Measurements from ENCODE around the gene ATP10B. TPM values are rescaled to one million over a fixed set of nuclear protein-coding genes. Genes with fewer than 3 reads are reported as not detected.

Gene ATP10B
- total RNA-seq, 5 donors from 2014 or later (not counting 1 experiment from before 2014, with no cell fraction given): 0.07 to 0.12 (median 0.09) TPM; not detected in 2

GRCh38 chr5:160674901-160675300, 177.1 kb downstream of the ATP10B start:
- H3K27me3 Mint-ChIP-seq: peaks cover 5 to 12% of the 10 kb centered on the region in 2 donors
- no peak overlapping the region for H3K27ac Mint-ChIP-seq
- ChIA-PET CTCF (no interaction called here), POLR2A (no interaction called here)
- Histone ChIP-seq H3K27ac (ENCODE audit: low read length) (no peak overlapping the region), H3K27me3 (replicated peaks in 1 of 2; ENCODE audit: control insufficient read depth in 2 of 2, extremely low read depth in 1 of 2, insufficient read depth in 2 of 2, low read length in 1 of 2) (no peaks in the 10 kb centered on the region), H3K4me3 (ENCODE audit: control insufficient read depth in 1 of 2, extremely low read depth in 1 of 2, low read length in 1 of 2) (no peak overlapping the region), H3K36me3 (ENCODE audit: control insufficient read depth in 2 of 2, extremely low read depth in 1 of 2, insufficient read depth in 1 of 2, low read length in 1 of 2) (no peaks in the 10 kb centered on the region), H3K4me1 (ENCODE audit: control insufficient read depth in 1 of 2, extremely low read depth in 1 of 2, insufficient read depth in 2 of 2, low read length in 2 of 2) (no peaks in the 10 kb centered on the region), H3K9me3 (no peaks in the 10 kb centered on the region)
- no peaks in the 10 kb centered on the region for H3K4me1 Mint-ChIP-seq
- H3K36me3 Mint-ChIP-seq: no peaks in the 10 kb centered on the region
- no peak overlapping the region for H3K4me3 Mint-ChIP-seq
- no peaks in the 10 kb centered on the region for H3K9me3 Mint-ChIP-seq
- no peak for ATAC-seq (replicated peaks in 1 of 4)
- DNase-seq: no peak
- WGBS (ENCODE audit: insufficient coverage): 35% methylated on average over 3 of the region's 3 CpGs

- ChIA-PET POLR2A (no interaction called here), CTCF (no interaction called here)
- 0% methylated on average over 1 of the region's 2 CpGs for WGBS (ENCODE audit: insufficient coverage)
- Mint-ChIP-seq H3K36me3 (no peaks in the 10 kb centered on the region), H3K27me3 (peaks cover 5 to 12% of the 10 kb centered on the region in 2 donors), H3K27ac (no peak overlapping the region), H3K4me3 (no peak overlapping the region), H3K4me1 (no peaks in the 10 kb centered on the region), H3K9me3 (no peaks in the 10 kb centered on the region)
- H3K4me1 ChIP-seq (ENCODE audit: control insufficient read depth in 1 of 2, extremely low read depth in 1 of 2, insufficient read depth in 2 of 2, low read length in 2 of 2): no peaks in the 10 kb centered on the region
- DNase-seq: no peak
- no peaks in the 10 kb centered on the region for H3K9me3 ChIP-seq
- H3K36me3 ChIP-seq (ENCODE audit: control insufficient read depth in 2 of 2, extremely low read depth in 1 of 2, insufficient read depth in 1 of 2, low read length in 1 of 2): no peaks in the 10 kb centered on the region
- no peak overlapping the region for H3K4me3 ChIP-seq (ENCODE audit: control insufficient read depth in 1 of 2, extremely low read depth in 1 of 2, low read length in 1 of 2)
- ATAC-seq (replicated peaks in 1 of 4): no peak
- no peak overlapping the region for H3K27ac ChIP-seq (ENCODE audit: low read length)
- H3K27me3 ChIP-seq (replicated peaks in 1 of 2; ENCODE audit: control insufficient read depth in 2 of 2, extremely low read depth in 1 of 2, insufficient read depth in 2 of 2, low read length in 1 of 2): no peaks in the 10 kb centered on the region
Measured at GRCh38 chr5:160672521-160672920, 179.5 kb downstream of the ATP10B start.

GRCh38 chr5:160668356-160668755, 183.7 kb downstream of the ATP10B start:
- H3K4me1 Mint-ChIP-seq: no peaks in the 10 kb centered on the region

GRCh38 chr5:160667160-160667559, 184.9 kb downstream of the ATP10B start:
- Mint-ChIP-seq H3K36me3 (no peaks in the 10 kb centered on the region), H3K27ac (no peak overlapping the region), H3K4me3 (no peak overlapping the region), H3K27me3 (peaks cover 0 to 5% of the 10 kb centered on the region in 2 donors), H3K9me3 (no peaks in the 10 kb centered on the region), H3K4me1 (no peaks in the 10 kb centered on the region)
- DNase-seq (no peak), ATAC-seq (replicated peaks in 1 of 4) (no peak)
- H3K9me3 ChIP-seq: no peaks in the 10 kb centered on the region
- H3K27ac ChIP-seq (ENCODE audit: low read length): no peak overlapping the region
- no peak overlapping the region for H3K4me3 ChIP-seq (ENCODE audit: control insufficient read depth in 1 of 2, extremely low read depth in 1 of 2, low read length in 1 of 2)
- H3K36me3 ChIP-seq (ENCODE audit: control insufficient read depth in 2 of 2, extremely low read depth in 1 of 2, insufficient read depth in 1 of 2, low read length in 1 of 2): no peaks in the 10 kb centered on the region
- no peaks in the 10 kb centered on the region for H3K27me3 ChIP-seq (replicated peaks in 1 of 2; ENCODE audit: control insufficient read depth in 2 of 2, extremely low read depth in 1 of 2, insufficient read depth in 2 of 2, low read length in 1 of 2)
- H3K4me1 ChIP-seq (ENCODE audit: control insufficient read depth in 1 of 2, extremely low read depth in 1 of 2, insufficient read depth in 2 of 2, low read length in 2 of 2): no peaks in the 10 kb centered on the region
- CTCF ChIA-PET: no interaction called here
- WGBS (ENCODE audit: insufficient coverage): 100% methylated on average over 2 of the region's 5 CpGs
- POLR2A ChIA-PET: interaction anchor here in 1 of 2 donors (0.6 kb wide), 1 partner anchor 60 kb away, joined by 4 read pairs; no protein-coding TSS in a partner anchor

More at GRCh38 chr5:160668356-160668755, 183.7 kb downstream of the ATP10B start:
- H3K4me3 Mint-ChIP-seq: no peak overlapping the region
- ATAC-seq (replicated peaks in 1 of 4) (no peak), DNase-seq (no peak)
- H3K27me3 ChIP-seq (replicated peaks in 1 of 2; ENCODE audit: control insufficient read depth in 2 of 2, extremely low read depth in 1 of 2, insufficient read depth in 2 of 2, low read length in 1 of 2): no peaks in the 10 kb centered on the region
- POLR2A ChIA-PET: no interaction called here
- peaks cover 0 to 5% of the 10 kb centered on the region in 2 donors for H3K27me3 Mint-ChIP-seq
- no peaks in the 10 kb centered on the region for H3K36me3 Mint-ChIP-seq
- CTCF ChIA-PET: no interaction called here
- no peak overlapping the region for H3K27ac ChIP-seq (ENCODE audit: low read length)
- H3K4me3 ChIP-seq (ENCODE audit: control insufficient read depth in 1 of 2, extremely low read depth in 1 of 2, low read length in 1 of 2): no peak overlapping the region
- no peaks in the 10 kb centered on the region for H3K4me1 ChIP-seq (ENCODE audit: control insufficient read depth in 1 of 2, extremely low read depth in 1 of 2, insufficient read depth in 2 of 2, low read length in 2 of 2)
- WGBS (ENCODE audit: insufficient coverage): 76% methylated on average over 2 of the region's 2 CpGs
- no peaks in the 10 kb centered on the region for H3K36me3 ChIP-seq (ENCODE audit: control insufficient read depth in 2 of 2, extremely low read depth in 1 of 2, insufficient read depth in 1 of 2, low read length in 1 of 2)
- no peaks in the 10 kb centered on the region for H3K9me3 Mint-ChIP-seq
- H3K27ac Mint-ChIP-seq: no peak overlapping the region
- no peaks in the 10 kb centered on the region for H3K9me3 ChIP-seq

- Histone ChIP-seq H3K27ac (ENCODE audit: low read length) (no peak overlapping the region), H3K9me3 (no peaks in the 10 kb centered on the region), H3K4me1 (ENCODE audit: control insufficient read depth in 1 of 2, extremely low read depth in 1 of 2, insufficient read depth in 2 of 2, low read length in 2 of 2) (no peaks in the 10 kb centered on the region), H3K4me3 (ENCODE audit: control insufficient read depth in 1 of 2, extremely low read depth in 1 of 2, low read length in 1 of 2) (no peak overlapping the region), H3K27me3 (replicated peaks in 1 of 2; ENCODE audit: control insufficient read depth in 2 of 2, extremely low read depth in 1 of 2, insufficient read depth in 2 of 2, low read length in 1 of 2) (no peaks in the 10 kb centered on the region), H3K36me3 (ENCODE audit: control insufficient read depth in 2 of 2, extremely low read depth in 1 of 2, insufficient read depth in 1 of 2, low read length in 1 of 2) (no peaks in the 10 kb centered on the region)
- H3K4me1 Mint-ChIP-seq: no peaks in the 10 kb centered on the region
- no peak overlapping the region for H3K4me3 Mint-ChIP-seq
- no peak for DNase-seq
- H3K36me3 Mint-ChIP-seq: no peaks in the 10 kb centered on the region
- 67% methylated on average over 1 of the region's 3 CpGs for WGBS (ENCODE audit: insufficient coverage)
- peaks cover 0 to 8% of the 10 kb centered on the region in 2 donors for H3K27me3 Mint-ChIP-seq
- ATAC-seq (replicated peaks in 1 of 4): no peak
- no peaks in the 10 kb centered on the region for H3K9me3 Mint-ChIP-seq
- CTCF ChIA-PET: no interaction called here
- no peak overlapping the region for H3K27ac Mint-ChIP-seq
- POLR2A ChIA-PET: no interaction called here
Measured at GRCh38 chr5:160665460-160665859, 186.6 kb downstream of the ATP10B start.

GRCh38 chr5:160660132-160660531, 191.9 kb downstream of the ATP10B start:
- H3K9me3 Mint-ChIP-seq: no peaks in the 10 kb centered on the region
- DNase-seq (no peak), ATAC-seq (replicated peaks in 1 of 4) (no peak)
- H3K36me3 Mint-ChIP-seq: no peaks in the 10 kb centered on the region
- ChIA-PET POLR2A (no interaction called here), CTCF (no interaction called here)
- Histone ChIP-seq H3K27me3 (replicated peaks in 1 of 2; ENCODE audit: control insufficient read depth in 2 of 2, extremely low read depth in 1 of 2, insufficient read depth in 2 of 2, low read length in 1 of 2) (peaks cover 0 to 2% of the 10 kb centered on the region in 2 experiments), H3K36me3 (ENCODE audit: control insufficient read depth in 2 of 2, extremely low read depth in 1 of 2, insufficient read depth in 1 of 2, low read length in 1 of 2) (no peaks in the 10 kb centered on the region), H3K27ac (ENCODE audit: low read length) (no peak overlapping the region), H3K4me3 (ENCODE audit: control insufficient read depth in 1 of 2, extremely low read depth in 1 of 2, low read length in 1 of 2) (no peak overlapping the region), H3K4me1 (ENCODE audit: control insufficient read depth in 1 of 2, extremely low read depth in 1 of 2, insufficient read depth in 2 of 2, low read length in 2 of 2) (no peaks in the 10 kb centered on the region), H3K9me3 (no peaks in the 10 kb centered on the region)
- WGBS (ENCODE audit: insufficient coverage): no CpG with 5 or more reads among the region's 1 CpG
- H3K27ac Mint-ChIP-seq: no peak overlapping the region
- H3K27me3 Mint-ChIP-seq: peaks cover 11 to 26% of the 10 kb centered on the region in 2 donors
- H3K4me3 Mint-ChIP-seq: no peak overlapping the region
- no peaks in the 10 kb centered on the region for H3K4me1 Mint-ChIP-seq

Data from T-cell (primary cell).